Measurements from ENCODE around the gene CLRN3. TPM values are rescaled to one million over a fixed set of nuclear protein-coding genes. Genes with fewer than 3 reads are reported as not detected.

The CLRN3 gene
- total RNA-seq, 1 experiment from 2014 or later = 0.52 TPM

- Mint-ChIP-seq H3K27ac (ENCODE audit: unreplicated experiment) (no peak overlapping the region), H3K9me3 (ENCODE audit: low read depth, unreplicated experiment) (no peaks in the 10 kb centered on the region), H3K27me3 (ENCODE audit: unreplicated experiment) (peaks cover 15% of the 10 kb centered on the region), H3K4me3 (ENCODE audit: low read depth, unreplicated experiment) (no peak overlapping the region), H3K4me1 (ENCODE audit: low read depth, unreplicated experiment) (peaks cover 8% of the 10 kb centered on the region), H3K36me3 (ENCODE audit: insufficient read depth, unreplicated experiment) (no peaks in the 10 kb centered on the region)
- CTCF ChIA-PET = no interaction called here
- no peak for DNase-seq
- no peak for TF ChIP-seq CTCF (IDR thresholded peaks at IDR 0.05; ENCODE audit: unreplicated experiment)
- intact Hi-C loops (cut with micrococcal nuclease; ENCODE audit: unreplicated experiment) = no loop called here
- BruUV-seq (replicated peaks) = no TSS peak
Measured at GRCh38 chr10:127875916-127876315, 16.8 kb downstream of the CLRN3 start.

GRCh38 chr10:127875449-127875765, 17.3 kb downstream of the CLRN3 start:
- CTCF ChIA-PET = no interaction called here
- intact Hi-C loops (cut with micrococcal nuclease; ENCODE audit: unreplicated experiment) = no loop called here

GRCh38 chr10:127874671-127875448, 17.9 kb downstream of the CLRN3 start:
- intact Hi-C loops (cut with micrococcal nuclease; ENCODE audit: unreplicated experiment) = no loop called here
- no peak overlapping the region for H3K27ac Mint-ChIP-seq (ENCODE audit: unreplicated experiment)
- peaks cover 8% of the 10 kb centered on the region for H3K4me1 Mint-ChIP-seq (ENCODE audit: low read depth, unreplicated experiment)
- CTCF ChIA-PET = interaction anchor here (0.8 kb wide), 1 partner anchor 194 kb away, joined by 3 read pairs; no protein-coding TSS in a partner anchor
- no peaks in the 10 kb centered on the region for H3K36me3 Mint-ChIP-seq (ENCODE audit: insufficient read depth, unreplicated experiment)
- BruUV-seq (replicated peaks) = no TSS peak
- peaks cover 25% of the 10 kb centered on the region for H3K27me3 Mint-ChIP-seq (ENCODE audit: unreplicated experiment)
- TF ChIP-seq CTCF (IDR thresholded peaks at IDR 0.05; ENCODE audit: unreplicated experiment) = no peak
- no peak for DNase-seq
- no peak overlapping the region for H3K4me3 Mint-ChIP-seq (ENCODE audit: low read depth, unreplicated experiment)
- H3K9me3 Mint-ChIP-seq (ENCODE audit: low read depth, unreplicated experiment) = no peaks in the 10 kb centered on the region

More at GRCh38 chr10:127875449-127875765, 17.3 kb downstream of the CLRN3 start:
- Mint-ChIP-seq H3K4me3 (ENCODE audit: low read depth, unreplicated experiment) (no peak overlapping the region), H3K27me3 (ENCODE audit: unreplicated experiment) (peaks cover 20% of the 10 kb centered on the region), H3K27ac (ENCODE audit: unreplicated experiment) (no peak overlapping the region), H3K9me3 (ENCODE audit: low read depth, unreplicated experiment) (no peaks in the 10 kb centered on the region), H3K36me3 (ENCODE audit: insufficient read depth, unreplicated experiment) (no peaks in the 10 kb centered on the region), H3K4me1 (ENCODE audit: low read depth, unreplicated experiment) (peaks cover 8% of the 10 kb centered on the region)
- TF ChIP-seq CTCF (IDR thresholded peaks at IDR 0.05; ENCODE audit: unreplicated experiment) = no peak
- DNase-seq = no peak
- no TSS peak for BruUV-seq (replicated peaks)

GRCh38 chr10:127873901-127874470, 18.8 kb downstream of the CLRN3 start:
- peaks cover 8% of the 10 kb centered on the region for H3K4me1 Mint-ChIP-seq (ENCODE audit: low read depth, unreplicated experiment)
- intact Hi-C loops (cut with micrococcal nuclease; ENCODE audit: unreplicated experiment) = loop anchor here (1.0 kb wide), 2 partner anchors 137 to 195 kb away; no protein-coding TSS in a partner anchor
- no peaks in the 10 kb centered on the region for H3K36me3 Mint-ChIP-seq (ENCODE audit: insufficient read depth, unreplicated experiment)
- no peak overlapping the region for H3K27ac Mint-ChIP-seq (ENCODE audit: unreplicated experiment)
- H3K4me3 Mint-ChIP-seq (ENCODE audit: low read depth, unreplicated experiment) = no peak overlapping the region
- no TSS peak for BruUV-seq (replicated peaks)
- CTCF ChIA-PET = no interaction called here
- TF ChIP-seq CTCF (IDR thresholded peaks at IDR 0.05; ENCODE audit: unreplicated experiment) = no peak
- peaks cover 34% of the 10 kb centered on the region for H3K27me3 Mint-ChIP-seq (ENCODE audit: unreplicated experiment)
- H3K9me3 Mint-ChIP-seq (ENCODE audit: low read depth, unreplicated experiment) = no peaks in the 10 kb centered on the region
- no peak for DNase-seq

Data from Calu3 (cell line).